Naive thymus-derived CD4-positive, alpha-beta T cell (primary cell): Measurements from ENCODE around the gene WDR49. TPM values are rescaled to one million over a fixed set of nuclear protein-coding genes. Genes with fewer than 3 reads are reported as not detected.

Experiments
- ATAC-seq: fragments of 150-1000 bp; cut with Tn5 transposase; 2 replicates; pipeline ENCODE4 v1.10.0; 2021; ENCODE audit warnings: mild to moderate bottlenecking, moderate library complexity
- CTCF ChIA-PET: fragments of 350-600 bp; sonication (Branson Sonifier 250); formaldehyde crosslinking; loops from one replicate; lab custom pipeline; 2021; ENCODE audit warnings: antibody characterized with exemption; lab: Charles Lee
- POLR2A ChIA-PET: fragments of 350-600 bp; sonication (Branson Sonifier 250); formaldehyde crosslinking; loops from one replicate; lab custom pipeline; 2021; ENCODE audit warnings: antibody characterized with exemption, inconsistent platforms; lab: Charles Lee
- DNase-seq, 9 donors: peaks; one replicate each; pipeline versions ENCODE4 v3.0.0 to v3.0.0-alpha.2; 2020 to 2022; ENCODE audit warnings: mixed read lengths in 1 of 9
- H3K27ac ChIP-seq: one replicate; pipeline ENCODE4 v1.7.0; 2013; ENCODE audit warnings: mild to moderate bottlenecking, low read depth, low read length, moderate library complexity
- H3K27me3 ChIP-seq, 2 donors: one replicate each; pipeline ENCODE4 v1.7.0; 2013; ENCODE audit warnings: low read length in 2 of 2, mild to moderate bottlenecking in 2 of 2, moderate library complexity in 2 of 2; ENCODE audit not compliant: control insufficient read depth in 2 of 2, insufficient read depth in 2 of 2
- H3K36me3 ChIP-seq, 3 experiments: 1 replicate in 2 of 3; 2 replicates in 1 of 3; pipeline ENCODE4 v1.7.0; 2013; ENCODE audit warnings: low read length in 3 of 3, mild to moderate bottlenecking in 3 of 3, moderate library complexity in 1 of 3; ENCODE audit not compliant: insufficient read depth in 3 of 3, control insufficient read depth in 2 of 3
- H3K4me1 ChIP-seq, 2 donors: one replicate each; pipeline ENCODE4 v1.7.0; 2013; ENCODE audit warnings: low read length in 2 of 2, mild to moderate bottlenecking in 2 of 2, moderate library complexity in 1 of 2; ENCODE audit not compliant: control insufficient read depth in 2 of 2, insufficient read depth in 2 of 2
- H3K4me3 ChIP-seq: 2 replicates; pipeline ENCODE4 v1.7.0; 2013; ENCODE audit warnings: mild to moderate bottlenecking, low read length
- H3K9me3 ChIP-seq, 3 experiments: 1 replicate in 2 of 3; 2 replicates in 1 of 3; pipeline ENCODE4 v1.7.0; 2013; ENCODE audit warnings: low read length in 3 of 3; ENCODE audit not compliant: control insufficient read depth in 2 of 3
- H3K27ac Mint-ChIP-seq, 9 donors: one replicate each; pipeline ENCODE4 v1.8.0; 2020 to 2022; ENCODE audit warnings: mixed read lengths in 9 of 9, mild to moderate bottlenecking in 8 of 9, moderate library complexity in 5 of 9, inconsistent platforms in 2 of 9
- H3K27me3 Mint-ChIP-seq, 5 donors: one replicate each; pipeline ENCODE4 v1.8.0; 2021 to 2022; ENCODE audit warnings: mixed read lengths in 5 of 5, mild to moderate bottlenecking in 1 of 5
- H3K36me3 Mint-ChIP-seq, 5 donors: one replicate each; pipeline ENCODE4 v1.8.0; 2020 to 2022; ENCODE audit warnings: mixed read lengths in 5 of 5, mild to moderate bottlenecking in 3 of 5, inconsistent platforms in 1 of 5
- H3K4me1 Mint-ChIP-seq, 7 donors: one replicate each; pipeline ENCODE4 v1.8.0; 2020 to 2022; ENCODE audit warnings: mixed read lengths in 7 of 7, mild to moderate bottlenecking in 3 of 7, inconsistent platforms in 1 of 7
- H3K4me3 Mint-ChIP-seq, 10 donors: one replicate each; pipeline ENCODE4 v1.8.0; 2020 to 2022; ENCODE audit warnings: mild to moderate bottlenecking in 10 of 10, mixed read lengths in 10 of 10, moderate library complexity in 6 of 10, inconsistent platforms in 2 of 10
- H3K9me3 Mint-ChIP-seq, 11 donors: one replicate each; pipeline ENCODE4 v1.8.0; 2020 to 2022; ENCODE audit warnings: mixed read lengths in 11 of 11, mild to moderate bottlenecking in 4 of 11, inconsistent platforms in 1 of 11, moderate library complexity in 1 of 11
- intact Hi-C, 2 donors: fragments of 100-400 bp; cut with micrococcal nuclease; formaldehyde crosslinking; loops; one replicate each; pipeline ENCODE4 v1.15.1; 2023
- polyA plus RNA-seq, 2 donors: library from polyadenylated mRNA; unstranded; fragments of 300-500 nt; fragmentation: Illumina TruSeq; gene quantifications; one replicate each; pipeline ENCODE4 v1.2.3, GENCODE V29; 2021
- total RNA-seq, 6 experiments: library from RNA in 5 of 6; stranded (reverse) in 5 of 6; gene quantifications; 1 replicate in 5 of 6; 2 replicates in 1 of 6; pipeline ENCODE4 v1.2.3 and lab custom pipeline; 2021 to 2026

WDR49 gene
- total and polyA plus RNA-seq, 7 experiments from 2014 or later: 0.11 to 2.4 (median 0.29) TPM; not detected in 2

DNA sequence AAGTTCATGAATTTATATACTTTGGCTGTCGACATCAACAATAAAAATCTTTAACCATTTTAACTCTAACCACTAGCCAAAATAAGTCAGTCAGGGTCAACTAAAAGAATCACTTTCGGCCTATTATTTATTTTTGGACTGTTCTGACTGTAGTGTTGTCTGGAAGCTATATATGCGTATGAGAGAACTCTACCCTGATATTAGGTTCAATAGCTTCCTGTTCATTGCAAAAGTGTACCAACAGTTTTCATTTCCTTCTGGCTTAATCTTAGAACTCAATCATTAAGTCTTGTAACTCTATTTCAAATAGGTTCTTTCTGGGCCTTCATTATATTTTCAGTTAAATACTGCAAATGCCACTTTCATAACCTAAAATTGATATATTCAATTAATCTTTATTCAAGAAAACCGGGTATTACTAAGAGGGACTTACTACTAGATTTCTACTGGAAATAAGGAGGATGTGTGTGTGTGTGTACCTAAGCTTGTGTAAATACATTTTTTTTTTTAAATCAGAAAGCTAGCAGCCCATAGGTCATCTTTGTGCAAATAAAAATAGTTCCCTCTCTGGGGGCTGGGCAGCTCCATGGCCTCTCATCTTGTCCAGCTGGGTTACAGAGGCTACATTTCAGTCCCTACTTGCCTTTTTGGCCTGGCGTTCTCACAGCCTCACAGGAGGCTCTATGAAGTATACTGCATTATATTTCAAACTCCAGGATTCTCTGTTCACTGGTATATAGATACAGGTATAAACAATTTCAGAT is 185.7 kb downstream of the WDR49 start:
- Mint-ChIP-seq H3K9me3 (peaks cover 0 to 3% (median 0%) of the 10 kb centered on the region in 11 donors), H3K4me3 (no peak overlapping the region), H3K27me3 (peaks cover 0 to 7% (median 0%) of the 10 kb centered on the region in 5 donors), H3K27ac (no peak overlapping the region), H3K4me1 (no peaks in the 10 kb centered on the region), H3K36me3 (no peaks in the 10 kb centered on the region)
- no peak for DNase-seq
- Histone ChIP-seq H3K9me3 (no peaks in the 10 kb centered on the region), H3K27me3 (no peaks in the 10 kb centered on the region), H3K4me1 (no peaks in the 10 kb centered on the region), H3K4me3 (no peak overlapping the region), H3K36me3 (no peaks in the 10 kb centered on the region), H3K27ac (no peak overlapping the region)
- CTCF ChIA-PET: no interaction called here
- intact Hi-C loops: no loop called here
- POLR2A ChIA-PET: no interaction called here
- ATAC-seq: no peak

DNA sequence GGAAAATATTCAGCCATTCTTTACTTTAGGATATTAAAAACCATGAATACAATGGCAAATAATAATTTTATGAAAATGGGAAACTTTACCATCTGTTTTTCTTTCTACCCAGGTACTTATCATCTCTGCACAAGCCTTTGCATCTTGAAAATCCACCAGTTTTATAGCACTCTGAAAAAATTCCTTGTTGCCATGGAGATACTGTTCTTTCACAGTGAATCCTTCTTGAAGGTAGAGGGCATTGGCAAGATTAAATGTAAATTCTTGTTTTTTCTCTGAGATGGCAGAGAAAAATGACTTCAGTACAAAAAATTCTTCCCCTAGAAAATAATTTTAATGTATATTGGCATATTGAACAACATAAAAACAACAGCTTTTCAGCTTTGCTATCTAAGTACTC is 186.8 kb downstream of the WDR49 start:
- POLR2A ChIA-PET: no interaction called here
- H3K36me3 ChIP-seq: no peaks in the 10 kb centered on the region
- H3K9me3 ChIP-seq: no peaks in the 10 kb centered on the region
- H3K27ac ChIP-seq: no peak overlapping the region
- no peak overlapping the region for H3K4me3 ChIP-seq
- intact Hi-C loops: no loop called here
- ATAC-seq (no peak), DNase-seq (no peak)
- H3K27me3 Mint-ChIP-seq: peaks cover 0 to 12% (median 4%) of the 10 kb centered on the region in 5 donors
- peaks cover 0 to 3% (median 0%) of the 10 kb centered on the region in 11 donors for H3K9me3 Mint-ChIP-seq
- CTCF ChIA-PET: no interaction called here
- no peaks in the 10 kb centered on the region for H3K4me1 Mint-ChIP-seq
- no peak overlapping the region for H3K27ac Mint-ChIP-seq
- no peak overlapping the region for H3K4me3 Mint-ChIP-seq
- H3K4me1 ChIP-seq: no peaks in the 10 kb centered on the region
- no peaks in the 10 kb centered on the region for H3K36me3 Mint-ChIP-seq
- no peaks in the 10 kb centered on the region for H3K27me3 ChIP-seq

- Histone ChIP-seq H3K4me1 (no peaks in the 10 kb centered on the region), H3K9me3 (no peaks in the 10 kb centered on the region), H3K36me3 (no peaks in the 10 kb centered on the region), H3K27ac (no peak overlapping the region), H3K27me3 (no peaks in the 10 kb centered on the region), H3K4me3 (no peak overlapping the region)
- Mint-ChIP-seq H3K27me3 (peaks cover 0 to 12% (median 4%) of the 10 kb centered on the region in 5 donors), H3K4me1 (no peaks in the 10 kb centered on the region), H3K27ac (no peak overlapping the region), H3K9me3 (peaks cover 0 to 1% (median 0%) of the 10 kb centered on the region in 11 donors), H3K4me3 (no peak overlapping the region), H3K36me3 (no peaks in the 10 kb centered on the region)
- DNase-seq (no peak), ATAC-seq (no peak)
- ChIA-PET POLR2A (no interaction called here), CTCF (no interaction called here)
- intact Hi-C loops: no loop called here
Observed at GRCh38 chr3:167456157-167456799, 197.5 kb downstream of the WDR49 start.

DNA sequence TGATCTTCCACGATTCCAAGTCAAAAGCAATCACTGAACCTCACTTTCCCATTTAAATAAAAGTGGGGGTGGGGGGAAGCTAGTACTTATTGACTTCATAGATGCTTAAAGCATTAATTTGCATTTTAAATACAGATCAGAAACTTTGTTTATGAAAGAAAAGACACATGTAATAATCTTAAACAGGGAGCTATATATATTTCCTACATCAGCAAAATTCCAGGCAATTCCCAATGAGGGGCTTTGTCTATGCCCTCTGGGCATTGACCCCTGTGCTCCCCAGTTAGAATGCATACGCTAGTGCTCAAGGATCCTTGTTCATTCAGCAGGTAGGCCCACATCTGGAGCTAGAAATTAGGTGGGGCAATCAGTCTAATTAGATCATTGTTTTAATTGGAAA is 199.9 kb downstream of the WDR49 start:
- H3K27ac ChIP-seq: no peak overlapping the region
- ATAC-seq (no peak), DNase-seq (no peak)
- H3K9me3 Mint-ChIP-seq: peaks cover 0 to 4% (median 0%) of the 10 kb centered on the region in 11 donors
- no peaks in the 10 kb centered on the region for H3K36me3 Mint-ChIP-seq
- H3K27me3 ChIP-seq: no peaks in the 10 kb centered on the region
- no peaks in the 10 kb centered on the region for H3K36me3 ChIP-seq
- H3K4me3 Mint-ChIP-seq: no peak overlapping the region
- POLR2A ChIA-PET: no interaction called here
- H3K4me1 Mint-ChIP-seq: no peaks in the 10 kb centered on the region
- H3K4me3 ChIP-seq: no peak overlapping the region
- no peaks in the 10 kb centered on the region for H3K4me1 ChIP-seq
- no peak overlapping the region for H3K27ac Mint-ChIP-seq
- CTCF ChIA-PET: no interaction called here
- no peaks in the 10 kb centered on the region for H3K27me3 Mint-ChIP-seq
- intact Hi-C loops: no loop called here
- no peaks in the 10 kb centered on the region for H3K9me3 ChIP-seq

GRCh38 chr3:167451282-167451681 is 202.5 kb downstream of the WDR49 start:
- CTCF ChIA-PET: no interaction called here
- no peak overlapping the region for H3K4me3 Mint-ChIP-seq
- ATAC-seq (no peak), DNase-seq (no peak)
- POLR2A ChIA-PET: no interaction called here
- intact Hi-C loops: no loop called here
- H3K27ac Mint-ChIP-seq: no peak overlapping the region
- no peak overlapping the region for H3K4me3 ChIP-seq
- no peaks in the 10 kb centered on the region for H3K4me1 ChIP-seq
- H3K4me1 Mint-ChIP-seq: no peaks in the 10 kb centered on the region
- no peaks in the 10 kb centered on the region for H3K27me3 Mint-ChIP-seq
- no peaks in the 10 kb centered on the region for H3K36me3 Mint-ChIP-seq
- H3K9me3 ChIP-seq: no peaks in the 10 kb centered on the region
- H3K27me3 ChIP-seq: no peaks in the 10 kb centered on the region
- H3K27ac ChIP-seq: no peak overlapping the region
- H3K36me3 ChIP-seq: no peaks in the 10 kb centered on the region
- peaks cover 0 to 4% (median 0%) of the 10 kb centered on the region in 11 donors for H3K9me3 Mint-ChIP-seq

DNA sequence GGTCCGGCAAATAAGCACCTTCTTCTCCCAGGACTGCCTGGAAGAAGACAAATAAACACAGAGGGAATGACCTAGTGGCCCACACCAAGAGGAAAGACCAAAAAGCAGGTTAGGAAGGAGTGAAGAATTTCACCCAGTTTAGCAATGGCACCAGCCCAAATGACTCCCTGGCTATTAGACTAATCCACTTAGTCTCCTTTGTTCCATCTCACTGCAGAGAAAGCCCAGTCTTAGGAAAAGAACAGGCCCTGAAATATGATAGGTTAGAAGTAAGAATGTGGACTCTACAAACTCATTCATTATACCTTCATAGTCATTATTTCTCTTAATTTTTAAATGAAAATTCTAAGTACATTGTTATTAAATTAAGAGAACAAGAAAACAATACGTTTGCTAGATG is 203.1 kb downstream of the WDR49 start:
- no peaks in the 10 kb centered on the region for H3K9me3 ChIP-seq
- POLR2A ChIA-PET: no interaction called here
- H3K27me3 ChIP-seq: no peaks in the 10 kb centered on the region
- H3K36me3 ChIP-seq: no peaks in the 10 kb centered on the region
- CTCF ChIA-PET: no interaction called here
- H3K4me3 ChIP-seq: no peak overlapping the region
- Mint-ChIP-seq H3K4me3 (no peak overlapping the region), H3K4me1 (no peaks in the 10 kb centered on the region), H3K27ac (no peak overlapping the region), H3K9me3 (peaks cover 0 to 4% (median 0%) of the 10 kb centered on the region in 11 donors), H3K36me3 (no peaks in the 10 kb centered on the region), H3K27me3 (no peaks in the 10 kb centered on the region)
- DNase-seq: no peak
- no peaks in the 10 kb centered on the region for H3K4me1 ChIP-seq
- ATAC-seq: no peak
- no peak overlapping the region for H3K27ac ChIP-seq
- intact Hi-C loops: no loop called here

DNA sequence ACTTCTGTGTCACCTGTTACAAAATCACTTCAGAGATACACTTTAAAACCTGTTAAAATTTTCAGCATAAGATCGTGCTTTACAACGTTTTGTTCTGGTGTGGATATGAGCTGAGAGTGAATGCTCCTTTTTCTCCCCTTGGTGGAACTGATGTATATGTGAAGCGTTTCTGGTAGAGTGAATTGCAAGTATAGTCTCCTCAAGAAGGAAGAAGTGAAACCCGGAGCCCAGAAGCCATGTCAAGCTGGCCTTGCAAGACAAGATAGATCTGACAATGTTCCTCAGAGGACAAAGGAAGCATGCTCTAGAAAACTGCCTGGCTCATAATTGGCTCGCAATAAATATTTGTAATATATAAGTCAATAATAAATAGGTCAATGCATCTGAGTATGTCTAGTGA is 203.5 kb downstream of the WDR49 start:
- H3K4me3 ChIP-seq: no peak overlapping the region
- Mint-ChIP-seq H3K27ac (no peak overlapping the region), H3K4me1 (no peaks in the 10 kb centered on the region), H3K27me3 (no peaks in the 10 kb centered on the region), H3K36me3 (no peaks in the 10 kb centered on the region), H3K4me3 (no peak overlapping the region), H3K9me3 (peaks cover 0 to 4% (median 0%) of the 10 kb centered on the region in 11 donors)
- no peak overlapping the region for H3K27ac ChIP-seq
- ATAC-seq (no peak), DNase-seq (no peak)
- POLR2A ChIA-PET: no interaction called here
- no peaks in the 10 kb centered on the region for H3K27me3 ChIP-seq
- CTCF ChIA-PET: no interaction called here
- no peaks in the 10 kb centered on the region for H3K4me1 ChIP-seq
- intact Hi-C loops: no loop called here
- no peaks in the 10 kb centered on the region for H3K9me3 ChIP-seq
- no peaks in the 10 kb centered on the region for H3K36me3 ChIP-seq
